Stimulated activated CD4-positive, alpha-beta T cell treated with anti-CD3 and anti-CD28 coated beads, TNF-alpha, amount 100 ng/mL, for 1 hour (primary cell): Measurements from ENCODE around the gene CEP131.
A peak's percentile ranks its signal among the peaks of the same experiment; 100 is the strongest.

Experiments
- DNase-seq, 3 donors: peaks; one replicate each; pipeline ENCODE4 v3.0.0-alpha.2; 2020; ENCODE audit warnings: low read depth in 3 of 3, low spot score in 1 of 3

The CEP131 gene

GRCh38 chr17:81251709-81252301 lies 29.0 kb upstream of the CEP131 start:
- DNase-seq, result no peak

DNA sequence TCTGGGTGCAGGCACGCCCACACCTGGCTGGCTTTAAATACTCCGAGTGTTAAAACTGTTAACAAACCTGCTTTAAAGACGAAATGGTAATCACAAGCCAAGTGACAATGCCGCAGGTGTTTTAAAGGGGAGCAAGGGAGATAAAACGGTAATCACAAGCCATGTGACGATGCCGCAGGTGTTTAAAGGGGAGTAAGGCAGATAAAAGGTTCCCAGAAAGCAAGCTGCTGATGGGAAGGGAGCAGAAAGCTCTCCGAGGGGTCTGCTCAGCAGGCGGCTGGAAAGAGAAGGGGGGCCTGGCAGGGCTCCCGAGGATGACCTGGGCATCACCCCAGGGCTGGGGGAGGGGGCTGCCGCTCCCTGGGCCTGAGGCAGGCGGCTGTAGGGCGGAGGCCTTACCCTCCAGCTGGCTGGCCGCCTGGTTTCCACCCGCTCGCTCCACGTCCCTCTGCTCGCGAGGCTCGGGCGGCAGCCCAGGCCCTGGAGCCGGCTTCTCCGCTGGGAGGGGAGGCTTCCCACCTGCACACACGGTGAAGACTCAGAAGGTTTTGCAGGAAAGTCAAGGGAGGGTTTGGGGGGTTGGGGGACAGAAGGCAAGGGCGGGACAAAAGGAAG lies 28.4 kb upstream of the CEP131 start:
- DNase-seq, result no peak

- no peak for DNase-seq
Observed at GRCh38 chr17:81250286-81251093, 27.7 kb upstream of the CEP131 start.

- no peak for DNase-seq
Observed at GRCh38 chr17:81249223-81250040, 26.7 kb upstream of the CEP131 start.

GRCh38 chr17:81248649-81249048 lies 25.9 kb upstream of the CEP131 start:
- no peak for DNase-seq

DNA sequence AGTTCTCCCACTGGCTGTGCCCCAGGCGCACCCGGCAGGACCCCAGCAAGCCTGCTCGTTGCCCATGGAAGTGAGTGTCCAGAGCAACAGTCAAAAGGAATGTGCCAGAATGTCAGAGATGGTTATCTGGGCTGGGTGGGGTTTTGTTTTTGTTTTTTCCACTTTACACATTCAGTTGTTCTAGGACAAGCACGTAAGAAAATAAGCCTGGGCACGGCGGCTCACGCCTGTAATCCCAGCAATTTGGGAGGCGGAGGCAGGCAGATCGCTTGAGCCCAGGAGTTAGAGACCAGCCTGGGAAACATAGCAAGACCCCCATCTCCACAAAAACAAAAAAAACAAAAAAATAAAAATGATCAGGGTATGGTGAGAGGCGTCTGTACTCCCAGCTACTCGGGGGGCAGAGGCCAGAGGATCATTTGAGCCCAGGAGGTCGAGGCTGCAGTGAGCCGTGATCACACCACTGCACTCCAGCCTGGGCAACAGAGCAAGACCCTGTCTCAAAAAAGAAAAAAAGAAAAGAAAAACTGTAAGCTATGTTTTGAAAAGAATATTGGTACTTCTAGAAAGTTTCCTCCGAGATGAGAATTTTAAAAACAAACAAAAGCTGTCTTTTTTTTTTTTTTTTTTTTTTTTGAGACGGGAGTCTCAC lies 24.7 kb upstream of the CEP131 start:
- no peak for DNase-seq

GRCh38 chr17:81246679-81247338 lies 24.0 kb upstream of the CEP131 start:
- no peak for DNase-seq

DNA sequence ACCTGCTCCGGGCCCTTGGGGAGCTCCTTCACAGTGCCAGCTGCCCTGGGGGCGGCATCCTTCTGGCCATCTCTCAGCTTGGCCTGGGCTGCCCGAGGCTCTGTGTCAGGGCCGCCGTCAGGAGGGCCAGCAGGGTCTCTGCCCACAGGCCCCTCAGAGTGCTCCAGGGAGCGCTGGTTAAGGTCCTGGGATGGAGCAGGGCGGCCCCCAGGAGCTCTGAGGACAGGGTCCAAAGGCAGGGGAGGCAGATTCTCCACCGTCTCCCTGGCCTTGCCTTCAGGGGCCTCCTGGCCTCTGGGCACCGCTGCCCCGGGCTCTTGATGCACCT lies 23.5 kb upstream of the CEP131 start:
- no peak for DNase-seq

DNA sequence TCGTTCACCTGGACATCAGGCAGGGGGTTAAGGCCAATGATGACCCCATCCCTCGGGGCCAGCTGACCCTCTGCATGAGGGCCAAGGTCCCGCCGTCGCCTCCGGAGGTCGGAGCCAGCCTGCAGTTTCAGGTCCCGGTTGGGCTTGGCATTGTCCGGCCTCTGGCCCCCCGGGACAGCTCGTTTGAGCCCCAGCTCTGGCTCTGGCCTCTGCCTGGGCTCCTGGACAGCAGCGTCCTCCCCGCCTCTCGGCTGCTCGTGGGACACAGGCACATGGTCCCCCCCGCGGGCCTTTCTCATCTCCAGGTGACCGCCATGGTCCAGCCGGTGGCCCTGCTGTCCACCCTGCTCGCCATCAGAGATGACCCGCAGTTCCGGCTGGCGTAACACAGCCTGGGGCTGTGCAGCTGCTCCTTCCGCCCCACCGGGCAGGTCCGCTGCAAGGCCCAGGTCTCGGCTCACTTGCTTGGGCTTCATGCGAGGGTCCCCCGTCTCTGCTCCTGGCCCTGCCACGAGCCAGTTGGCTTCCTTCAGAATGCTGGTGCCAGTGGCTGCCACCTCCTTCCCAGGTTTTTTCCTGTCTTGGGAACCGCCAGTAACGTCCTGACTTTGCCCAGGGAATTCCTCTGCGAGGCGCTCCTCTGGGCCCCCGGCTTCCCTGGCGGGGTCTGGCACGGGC lies 23.0 kb upstream of the CEP131 start:
- no peak for DNase-seq

GRCh38 chr17:81245024-81245664 lies 22.4 kb upstream of the CEP131 start:
- DNase-seq, result no peak

GRCh38 chr17:81244358-81245023 lies 21.7 kb upstream of the CEP131 start:
- no peak for DNase-seq

GRCh38 chr17:81243333-81243664 lies 20.5 kb upstream of the CEP131 start:
- no peak for DNase-seq

GRCh38 chr17:81242421-81243332 lies 19.9 kb upstream of the CEP131 start:
- no peak for DNase-seq

GRCh38 chr17:81241648-81242420 lies 19.1 kb upstream of the CEP131 start:
- DNase-seq, result peak in 2 of 3 donors; percentile 28 to 60

DNA sequence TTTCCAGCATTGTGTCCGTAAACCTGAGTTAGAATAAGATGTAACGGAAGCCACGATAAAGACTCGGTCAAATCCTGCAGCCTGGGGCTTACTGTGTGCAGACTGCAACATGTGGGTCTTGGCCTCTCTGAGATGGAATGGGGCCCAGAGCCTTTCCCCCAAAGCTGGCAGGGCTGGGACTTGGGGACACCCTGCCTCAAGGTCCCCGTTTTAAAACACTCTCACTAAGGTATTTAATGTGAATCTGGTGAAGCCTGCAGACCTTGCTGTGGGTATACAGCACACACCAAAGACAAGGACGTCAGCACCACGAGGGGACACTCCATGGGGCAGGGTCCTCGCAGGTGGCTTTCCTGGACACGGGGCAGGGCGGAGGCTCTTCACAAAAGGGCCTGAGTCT lies 18.4 kb upstream of the CEP131 start:
- DNase-seq, result no peak

GRCh38 chr17:81240761-81241160 lies 18.0 kb upstream of the CEP131 start:
- no peak for DNase-seq
